HG03575 (cell line): Measurements from ENCODE around the gene C11orf68.

ENCODE experiments used
- ATAC-seq: cut with Tn5 transposase; IDR thresholded peaks from one replicate; pipeline ENCODE4 v1.9.1; 2021; ENCODE audit not compliant: unreplicated experiment, insufficient number of reproducible peaks, low FRiP score; ENCODE audit errors: extremely low read depth

Gene C11orf68

DNA sequence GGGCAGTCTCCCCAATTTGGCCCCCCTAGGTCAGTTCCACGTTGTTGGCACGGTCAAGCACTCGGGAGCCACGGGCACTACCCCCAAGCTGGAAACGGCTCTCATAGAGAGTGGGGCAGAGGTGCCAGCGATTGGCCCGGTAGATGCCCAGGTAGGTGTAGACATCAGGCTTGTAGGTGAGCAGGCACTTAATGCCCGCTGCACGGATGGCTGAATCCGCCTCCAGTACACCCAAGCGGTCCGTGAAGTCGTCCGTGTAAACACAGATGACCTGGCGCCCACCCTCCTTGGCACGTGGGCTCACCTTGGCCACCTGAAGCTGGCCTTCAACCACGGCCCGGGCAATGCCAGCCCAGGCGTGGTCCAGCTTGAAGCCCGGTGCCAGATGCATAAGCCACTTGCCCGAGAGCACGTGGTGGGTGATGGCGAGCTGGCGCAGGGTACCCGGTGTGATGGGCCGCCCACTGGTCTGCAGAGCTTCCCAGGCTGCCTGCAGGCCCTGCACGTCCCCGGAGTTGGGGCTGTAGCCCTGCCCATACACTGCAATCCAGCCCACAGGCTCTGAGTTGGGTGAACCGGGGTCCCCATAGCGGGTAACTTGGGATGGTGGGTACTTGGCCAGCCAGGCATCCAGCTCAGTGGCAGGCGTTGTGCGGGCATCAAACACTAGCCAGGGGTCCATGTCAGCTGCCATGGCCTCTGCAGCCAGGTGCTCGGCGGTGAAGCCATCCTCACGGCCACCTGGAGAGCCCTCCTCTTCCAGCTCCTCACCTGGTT lies 1.2 kb downstream of the C11orf68 start:
- no peak for ATAC-seq

DNA sequence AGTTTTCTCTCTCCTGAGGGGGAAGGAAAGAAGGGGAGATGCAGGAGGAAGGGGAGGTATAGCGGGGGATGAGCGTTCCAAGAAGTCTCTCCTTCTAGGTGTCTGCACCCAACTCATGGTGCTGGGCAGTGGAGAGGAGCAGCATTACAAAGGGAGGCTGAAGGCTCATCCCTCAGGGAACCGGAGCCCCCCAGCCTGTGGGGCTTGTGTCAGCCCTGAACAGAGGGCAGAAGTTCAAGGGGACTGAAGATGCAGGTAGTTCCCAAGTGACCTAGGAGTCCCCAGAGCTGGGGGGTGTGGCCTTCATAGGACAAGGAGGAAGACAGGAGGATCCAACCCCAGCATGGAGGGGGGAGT lies 1.8 kb downstream of the C11orf68 start:
- no peak for ATAC-seq

DNA sequence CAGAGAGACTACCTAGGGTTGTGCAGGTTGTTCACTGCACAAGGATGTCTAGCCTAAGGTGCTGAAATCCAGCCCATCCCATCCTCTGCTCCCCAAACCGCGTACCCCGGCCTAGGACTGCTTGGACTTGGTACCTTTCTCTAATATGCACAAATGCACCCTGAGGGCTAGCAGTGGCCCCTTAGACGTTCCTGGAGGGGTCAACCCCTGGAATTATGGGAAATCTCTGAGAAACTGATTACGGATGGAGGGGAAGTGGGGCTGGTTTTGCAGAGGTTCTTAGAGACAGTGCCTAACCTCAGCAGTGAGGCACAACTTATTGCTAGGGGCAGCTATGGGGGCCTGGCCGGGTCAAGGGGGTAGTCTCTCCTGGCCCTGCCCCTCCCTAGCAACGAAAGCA lies 2.5 kb downstream of the C11orf68 start:
- ATAC-seq = no peak

GRCh38 chr11:65915821-65916251 lies 3.0 kb downstream of the C11orf68 start:
- ATAC-seq = no peak

GRCh38 chr11:65915101-65915820 lies 3.6 kb downstream of the C11orf68 start:
- ATAC-seq = no peak

GRCh38 chr11:65912845-65913244 lies 6.0 kb downstream of the C11orf68 start:
- no peak for ATAC-seq

DNA sequence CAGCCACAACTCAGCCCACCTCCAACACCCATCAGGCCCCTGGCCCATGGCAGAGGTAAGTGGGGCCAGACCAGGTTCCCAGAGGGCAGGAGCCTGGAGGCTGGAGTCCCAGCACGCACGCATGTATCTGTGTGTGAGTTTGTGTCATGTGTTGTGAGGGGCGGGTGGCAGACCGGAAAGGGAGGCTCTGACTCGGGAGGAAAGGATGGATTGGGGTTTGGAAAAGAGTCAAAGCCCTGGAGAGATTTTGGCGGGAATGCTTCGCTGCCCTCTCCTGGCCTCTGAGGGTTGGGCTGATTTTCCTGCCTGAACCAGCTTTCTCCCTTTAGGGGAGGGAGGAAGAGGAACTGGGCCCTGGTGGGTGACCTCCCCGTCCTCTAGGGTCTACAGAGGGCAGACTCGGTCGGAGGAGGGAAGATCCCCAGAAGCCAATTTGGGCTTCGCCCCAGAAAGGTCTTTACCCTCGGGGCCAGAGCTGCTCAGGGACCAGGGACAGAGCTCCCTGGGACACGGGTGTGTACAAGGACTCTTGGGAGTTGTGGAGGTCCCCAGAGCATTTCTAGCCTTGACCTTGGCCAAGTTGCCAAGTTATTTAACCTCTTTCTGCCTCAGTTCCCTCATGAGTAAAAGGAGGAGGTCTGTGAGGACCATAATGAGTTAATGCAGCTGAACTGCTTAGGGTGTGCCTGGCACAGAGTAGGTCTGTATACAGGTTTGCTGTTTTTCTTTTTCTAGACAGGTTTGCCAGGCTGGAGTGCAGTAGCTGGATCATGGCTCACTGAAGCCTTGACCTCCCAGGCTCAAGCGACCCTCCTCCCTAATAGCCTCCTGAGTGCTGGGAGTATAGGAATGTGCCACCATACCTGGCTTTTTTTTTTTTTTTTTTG lies 6.9 kb downstream of the C11orf68 start:
- no peak for ATAC-seq

DNA sequence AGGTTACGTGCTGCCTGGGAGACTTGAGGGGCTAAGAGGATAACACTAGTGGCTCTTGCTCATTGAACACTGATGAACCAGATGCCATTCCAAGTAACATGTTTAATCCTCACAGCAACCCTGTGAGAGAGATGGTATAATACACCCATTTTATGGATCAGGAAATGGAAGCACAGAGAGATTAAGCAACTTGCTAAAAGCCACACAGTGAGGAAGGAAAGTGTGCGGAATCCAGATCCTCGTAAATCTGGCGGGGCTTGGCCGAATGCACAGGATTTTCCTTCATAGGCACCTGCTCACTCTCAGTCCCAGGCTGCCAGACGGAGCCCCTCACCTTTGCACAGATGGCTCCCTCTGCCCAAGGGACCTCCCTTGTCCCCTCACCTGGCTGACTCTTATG lies 11.0 kb downstream of the C11orf68 start:
- ATAC-seq = no peak

DNA sequence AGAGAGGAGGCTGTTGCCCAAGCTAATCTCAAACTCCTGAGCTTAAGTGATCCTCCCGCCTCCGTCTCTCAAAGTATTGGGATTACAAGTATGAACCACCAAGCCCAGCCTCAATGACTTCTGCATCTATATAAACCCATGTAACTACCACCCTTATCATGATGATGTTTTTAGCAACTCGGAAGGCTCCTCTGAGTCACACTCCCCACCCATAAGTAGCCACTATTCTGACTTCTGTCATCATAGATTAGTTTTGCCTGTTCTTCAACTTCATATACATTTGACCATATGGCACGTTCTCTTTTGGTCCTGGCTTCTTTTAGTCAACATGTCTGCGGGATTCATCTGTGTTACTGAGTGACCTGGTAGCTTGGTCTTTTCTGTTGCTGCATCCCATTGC lies 12.3 kb downstream of the C11orf68 start:
- no peak for ATAC-seq

DNA sequence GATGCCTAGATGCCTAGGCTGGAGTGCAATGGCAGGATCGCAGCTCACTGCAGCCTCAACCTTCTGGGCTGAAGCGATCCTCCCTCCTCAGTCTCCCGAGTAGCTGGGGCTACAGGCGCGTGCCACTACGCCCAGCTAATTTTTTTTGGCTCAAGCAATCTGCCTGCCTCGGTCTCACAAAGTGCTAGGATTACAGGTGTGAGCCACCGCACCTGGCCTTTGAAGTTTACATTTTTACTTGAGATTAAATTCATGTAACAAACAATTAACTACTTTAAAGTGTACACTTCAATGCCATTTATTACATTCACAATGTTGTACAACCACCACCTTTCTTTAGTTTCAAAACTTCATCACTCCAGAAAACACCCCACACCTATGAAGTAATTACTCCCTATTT lies 15.1 kb downstream of the C11orf68 start:
- ATAC-seq = no peak

DNA sequence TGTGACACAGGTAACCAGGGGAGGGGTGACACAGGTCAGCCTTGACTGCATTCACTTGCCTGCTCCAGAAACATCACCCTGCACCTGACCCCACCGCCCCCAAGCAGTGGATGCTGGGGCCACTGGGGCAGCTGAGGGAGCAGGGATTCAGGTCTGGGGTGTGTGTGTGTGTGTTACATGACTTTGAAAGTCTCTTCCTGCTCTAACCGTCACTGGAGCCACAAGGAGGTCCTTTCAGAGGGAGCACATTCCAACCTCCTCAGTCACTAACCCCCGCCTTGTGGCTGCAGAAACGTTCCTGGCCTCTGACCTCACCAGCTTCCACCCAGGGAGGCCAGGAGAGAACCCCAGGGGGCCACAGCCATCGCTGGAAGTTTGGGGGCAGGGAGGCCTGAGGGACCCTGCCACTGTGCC lies 15.8 kb downstream of the C11orf68 start:
- no peak for ATAC-seq

DNA sequence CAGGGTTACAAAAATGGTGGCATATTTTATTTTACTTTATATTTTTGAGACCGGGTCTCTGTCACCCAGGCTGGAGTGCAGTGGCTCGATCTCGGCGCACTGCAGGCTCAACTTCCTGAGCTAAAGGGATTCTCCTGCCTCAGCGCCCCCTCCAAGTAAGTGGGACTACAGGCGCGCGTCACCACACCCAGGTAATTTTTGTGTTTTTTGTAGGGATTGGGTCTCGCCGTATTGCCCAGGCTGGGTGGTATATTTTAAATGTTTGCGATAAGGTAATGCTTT lies 18.0 kb downstream of the C11orf68 start:
- ATAC-seq = no peak

GRCh38 chr11:65900125-65900898 lies 18.6 kb downstream of the C11orf68 start, which contains the start of gene FOSL1:
Gene FOSL1, minus strand, starts transcription at chr11:65900388. Its CDS starts 49 bp downstream, at chr11:65900339.
- no peak for ATAC-seq

- no peak for ATAC-seq
Measured at GRCh38 chr11:65899356-65900124, 19.3 kb downstream of the C11orf68 start.

DNA sequence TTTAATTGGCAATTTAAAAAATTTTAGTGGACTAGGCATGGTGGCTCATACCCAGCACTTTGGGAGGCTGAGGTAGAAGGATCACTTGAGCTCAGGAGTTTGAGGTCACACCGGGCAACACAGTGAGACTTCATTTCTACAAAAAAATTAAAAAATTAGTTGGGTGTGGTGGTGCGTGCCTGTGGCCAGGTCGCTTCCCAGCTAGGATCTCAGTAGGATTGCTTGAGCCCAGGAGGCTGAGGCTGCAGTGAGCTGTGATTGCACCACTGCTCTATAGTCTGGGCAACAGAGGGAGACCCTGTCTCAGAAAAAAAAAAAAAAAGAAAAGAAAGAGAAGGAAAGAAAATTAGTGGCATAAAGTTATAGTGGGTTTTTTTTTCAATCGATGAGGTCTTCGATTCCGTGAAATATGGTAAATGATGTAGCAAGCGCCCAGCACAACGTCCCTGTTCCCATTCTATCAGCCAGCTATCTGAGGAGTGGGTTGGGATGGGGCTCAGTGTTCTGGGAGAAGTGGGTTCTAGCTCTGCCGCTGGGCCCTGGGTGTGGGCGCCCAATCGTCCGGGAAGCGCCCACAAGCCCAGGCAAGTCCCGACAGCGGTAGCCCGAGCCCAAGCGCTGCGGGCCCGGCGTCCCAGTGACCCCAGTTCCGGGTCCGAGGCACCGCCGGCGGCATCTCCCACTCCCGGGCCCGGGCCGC lies 20.1 kb downstream of the C11orf68 start:
- ATAC-seq = no peak

DNA sequence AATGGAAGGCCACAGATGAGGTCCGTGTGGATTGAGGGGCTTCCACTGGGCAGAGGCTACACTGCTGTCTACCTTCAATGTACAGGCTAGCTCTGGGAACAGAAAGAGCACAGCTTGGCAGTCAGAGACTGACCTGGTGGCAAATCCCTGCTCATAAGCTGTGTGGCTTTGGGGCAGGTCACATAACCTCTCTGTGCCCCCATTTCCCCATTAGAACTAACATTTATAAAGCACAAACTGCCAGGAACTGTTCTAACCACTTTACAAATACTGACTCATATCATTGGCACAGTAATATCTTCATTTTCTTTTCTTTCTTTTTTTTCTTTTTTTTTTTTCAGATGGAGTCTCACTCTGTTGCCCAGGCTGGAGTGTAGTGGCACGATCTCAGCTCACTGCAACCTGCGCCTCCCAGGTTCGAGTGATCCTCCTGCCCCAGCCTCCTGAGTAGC lies 21.8 kb downstream of the C11orf68 start:
- no peak for ATAC-seq

- ATAC-seq = no peak
Measured at GRCh38 chr11:65896034-65896999, 22.5 kb downstream of the C11orf68 start.
